PC-9 (cell line): ENCODE results near the gene LY86.

ENCODE experiments used
- CTCF ChIP-seq: fragments of 200-600 bp; sonication (generic); conservative IDR thresholded peaks from 2 replicates; pipeline ENCODE4 v1.6.1; 2017; ENCODE audit warnings: mixed run types, antibody characterized with exemption, mild to moderate bottlenecking, moderate library complexity
- EZH2 ChIP-seq: fragments of 200-600 bp; sonication (generic); IDR thresholded peaks from 2 replicates; pipeline ENCODE4 v1.8.0; 2017; ENCODE audit warnings: antibody characterized with exemption, low read depth

- TF ChIP-seq EZH2 (no peak), CTCF (no peak)
These were observed 46.2 kb upstream of the LY86 start for GRCh38 chr6:6542357-6542756.
